Measurements from ENCODE around the gene ATP11A.

The ATP11A gene

DNA sequence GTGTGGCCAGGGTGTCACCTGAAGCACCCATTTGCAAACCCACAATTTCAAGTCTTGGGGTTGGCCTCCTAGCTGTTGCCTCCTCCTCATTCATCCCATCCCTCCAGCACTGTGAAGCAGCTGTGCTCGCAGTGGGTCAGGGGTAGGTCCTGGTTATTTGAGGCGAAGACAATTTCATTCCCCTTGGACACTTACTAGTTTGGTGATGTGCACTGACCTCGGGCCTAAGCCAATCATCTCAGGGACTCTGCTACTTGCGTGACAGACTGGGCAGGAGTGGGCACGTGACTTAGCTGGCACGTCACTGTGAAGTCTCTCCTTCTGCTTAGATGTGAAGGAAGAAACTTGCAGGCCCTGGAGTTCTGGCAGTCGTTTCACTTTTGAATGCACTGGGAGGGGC lies 3.5 kb upstream of the ATP11A start:
- no peak for DNase-seq (ENCODE audit: low read depth)
- H3K4me3 ChIP-seq (replicated peaks; ENCODE audit: low read depth, low read length), result no peak overlapping the region
- TF ChIP-seq, protein P1, sequence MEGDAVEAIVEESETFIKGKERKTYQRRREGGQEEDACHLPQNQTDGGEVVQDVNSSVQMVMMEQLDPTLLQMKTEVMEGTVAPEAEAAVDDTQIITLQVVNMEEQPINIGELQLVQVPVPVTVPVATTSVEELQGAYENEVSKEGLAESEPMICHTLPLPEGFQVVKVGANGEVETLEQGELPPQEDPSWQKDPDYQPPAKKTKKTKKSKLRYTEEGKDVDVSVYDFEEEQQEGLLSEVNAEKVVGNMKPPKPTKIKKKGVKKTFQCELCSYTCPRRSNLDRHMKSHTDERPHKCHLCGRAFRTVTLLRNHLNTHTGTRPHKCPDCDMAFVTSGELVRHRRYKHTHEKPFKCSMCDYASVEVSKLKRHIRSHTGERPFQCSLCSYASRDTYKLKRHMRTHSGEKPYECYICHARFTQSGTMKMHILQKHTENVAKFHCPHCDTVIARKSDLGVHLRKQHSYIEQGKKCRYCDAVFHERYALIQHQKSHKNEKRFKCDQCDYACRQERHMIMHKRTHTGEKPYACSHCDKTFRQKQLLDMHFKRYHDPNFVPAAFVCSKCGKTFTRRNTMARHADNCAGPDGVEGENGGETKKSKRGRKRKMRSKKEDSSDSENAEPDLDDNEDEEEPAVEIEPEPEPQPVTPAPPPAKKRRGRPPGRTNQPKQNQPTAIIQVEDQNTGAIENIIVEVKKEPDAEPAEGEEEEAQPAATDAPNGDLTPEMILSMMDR (IDR thresholded peaks at IDR 0.05; ENCODE audit: low read length, missing control alignments), result no peak

DNA sequence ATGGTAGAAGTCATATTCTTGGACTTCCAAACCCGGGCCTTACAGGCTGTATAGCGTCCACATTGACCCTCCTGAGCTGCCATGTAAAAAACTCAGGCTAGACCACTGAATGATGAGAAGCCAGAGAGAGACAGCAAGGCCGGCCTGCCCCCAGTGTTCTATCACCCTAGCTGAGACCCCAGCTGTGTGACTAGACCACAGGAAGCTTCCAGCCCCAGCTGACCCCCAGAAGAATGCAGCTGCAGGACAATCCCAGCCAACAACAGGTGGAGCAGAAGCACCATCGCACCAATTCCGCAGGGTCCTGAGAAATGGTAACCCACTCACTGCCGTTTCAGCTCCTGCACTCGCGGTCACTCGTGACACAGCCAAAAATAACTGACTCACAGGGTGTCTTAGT lies 2.9 kb upstream of the ATP11A start:
- TF ChIP-seq, protein P1 (IDR thresholded peaks at IDR 0.05; ENCODE audit: low read length, missing control alignments), result no peak
- no peak overlapping the region for H3K4me3 ChIP-seq (replicated peaks; ENCODE audit: low read depth, low read length)
- DNase-seq (ENCODE audit: low read depth), result no peak

DNA sequence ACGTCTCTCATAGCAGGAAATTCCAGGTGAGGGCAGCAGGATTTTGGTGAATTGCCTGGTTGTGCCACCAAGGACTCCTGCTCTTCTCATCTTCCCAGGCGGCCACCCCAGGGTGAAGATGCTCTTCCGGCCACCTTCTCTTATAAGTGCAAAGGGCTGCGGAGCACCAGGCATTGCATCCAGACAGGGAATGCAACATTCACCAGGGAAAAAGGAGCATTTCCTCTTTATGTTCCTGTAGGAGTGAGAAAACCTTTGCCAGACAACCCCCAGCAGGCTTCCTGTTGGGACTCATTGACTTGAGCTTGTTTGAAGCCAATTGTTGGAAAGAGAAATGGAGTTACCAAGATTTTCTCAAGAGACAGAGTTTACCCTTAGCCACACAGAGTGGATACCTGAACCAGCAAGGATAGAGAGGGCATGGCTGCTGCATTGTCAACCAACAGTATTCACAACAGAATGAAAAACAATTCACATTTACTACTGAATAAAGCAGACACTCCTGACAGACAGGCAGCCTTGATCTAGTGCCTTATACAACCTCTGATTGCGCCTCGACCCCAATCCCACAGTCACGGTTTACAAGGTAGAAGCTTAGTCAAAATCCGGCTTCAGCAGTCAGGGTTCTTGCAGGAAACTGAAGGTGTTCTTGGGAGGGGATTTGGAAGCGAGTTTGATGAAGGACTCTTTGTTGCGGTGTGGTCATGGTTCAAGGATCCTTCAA lies 1.8 kb upstream of the ATP11A start:
- TF ChIP-seq, protein P1 (IDR thresholded peaks at IDR 0.05; ENCODE audit: low read length, missing control alignments), result no peak
- no peak overlapping the region for H3K4me3 ChIP-seq (replicated peaks; ENCODE audit: low read depth, low read length)
- DNase-seq (ENCODE audit: low read depth), result no peak

DNA sequence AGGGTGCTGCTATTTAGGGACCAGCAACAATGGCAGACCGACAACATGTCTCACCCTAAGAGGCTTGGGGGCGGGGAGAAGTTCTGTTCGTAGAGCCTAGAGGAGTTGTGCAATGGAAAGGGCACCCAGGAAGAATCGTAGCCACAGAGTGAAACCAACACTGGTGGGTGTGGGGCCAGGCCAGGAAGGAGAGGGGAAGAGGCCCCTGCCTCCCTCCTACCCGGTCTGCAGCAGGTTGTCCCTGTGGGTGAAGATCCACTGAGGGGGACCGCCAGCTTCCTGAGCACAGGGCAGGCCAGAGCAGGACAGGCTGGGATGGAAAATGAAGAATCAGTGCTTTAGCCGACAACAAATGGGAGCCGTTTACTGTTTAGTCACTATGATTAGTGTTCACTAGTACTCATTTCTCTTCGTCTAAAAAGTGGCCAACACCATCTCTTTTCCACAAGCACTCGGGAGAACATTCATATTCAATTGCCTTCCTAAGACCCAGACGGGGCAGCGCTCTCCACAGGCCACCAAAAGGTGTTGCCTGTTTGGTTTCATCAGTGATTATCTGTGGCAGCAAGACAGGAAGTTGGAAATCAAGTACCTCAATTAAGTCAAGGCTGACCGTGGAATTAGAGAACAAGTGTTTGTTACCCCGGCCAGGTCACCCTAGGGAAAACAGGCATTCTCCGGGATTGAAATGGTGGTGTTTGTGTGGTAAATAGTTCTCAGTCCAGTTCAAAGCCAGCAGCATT lies 1.1 kb upstream of the ATP11A start:
- peak; percentile 6 for DNase-seq (ENCODE audit: low read depth)
- TF ChIP-seq, protein P1 (IDR thresholded peaks at IDR 0.05; ENCODE audit: low read length, missing control alignments), result no peak
- H3K4me3 ChIP-seq (replicated peaks; ENCODE audit: low read depth, low read length), result peak overlapping the region; percentile 58

DNA sequence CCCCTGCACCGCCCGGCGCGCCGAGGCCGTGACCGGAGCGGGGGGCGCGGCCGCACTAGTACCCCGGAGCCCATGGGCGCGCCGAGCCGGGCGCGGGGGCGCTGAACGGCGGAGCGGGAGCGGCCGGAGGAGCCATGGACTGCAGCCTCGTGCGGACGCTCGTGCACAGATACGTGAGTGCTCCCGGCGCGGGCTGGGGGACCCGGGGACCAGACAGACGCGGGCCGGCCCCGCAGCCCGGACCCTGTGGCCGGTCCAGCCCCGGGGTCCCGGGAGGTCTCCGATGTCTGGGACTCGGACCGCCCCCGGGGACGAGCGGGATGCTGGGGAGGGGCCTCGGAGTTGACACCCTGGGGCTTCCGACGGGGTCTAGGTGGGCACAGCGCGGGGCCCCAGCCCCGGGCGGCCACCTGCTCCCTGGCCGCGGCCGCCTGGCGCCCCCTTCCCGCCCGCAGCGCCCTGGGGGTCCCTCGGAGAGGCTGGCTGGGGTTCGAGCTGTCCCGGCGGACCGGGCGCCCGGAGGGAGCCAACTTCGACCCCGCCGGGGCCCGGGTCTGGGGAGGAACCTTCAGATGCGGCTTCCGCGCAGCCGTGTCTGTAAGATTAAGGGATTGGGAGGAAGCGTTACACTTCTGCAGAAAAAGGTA lies 568 bp downstream of the ATP11A start:
- DNase-seq (ENCODE audit: low read depth), result peak; percentile 35
- TF ChIP-seq, protein P1 (IDR thresholded peaks at IDR 0.05; ENCODE audit: low read length, missing control alignments), result no peak
- peak overlapping the region; percentile 58 for H3K4me3 ChIP-seq (replicated peaks; ENCODE audit: low read depth, low read length)

DNA sequence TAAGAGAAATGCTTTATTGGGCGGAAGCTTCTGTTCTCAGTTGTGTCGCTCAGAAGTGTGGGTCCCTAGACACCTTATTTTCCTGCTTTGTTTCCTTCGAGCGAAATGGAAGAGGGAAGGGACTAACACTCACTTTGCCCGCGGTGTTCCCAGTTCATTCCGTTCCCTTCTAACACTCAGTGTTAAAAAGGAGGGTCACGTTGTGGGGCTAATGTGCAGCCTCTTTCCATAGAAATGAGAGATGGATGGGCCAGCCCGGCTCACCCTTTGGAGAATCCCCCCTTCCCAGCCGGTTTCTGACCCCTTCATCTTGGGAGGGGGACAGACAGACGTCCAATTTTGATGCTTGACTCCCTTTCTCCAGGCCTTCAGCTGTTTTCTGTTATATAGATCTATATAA lies 2.3 kb downstream of the ATP11A start:
- TF ChIP-seq, protein P1 (IDR thresholded peaks at IDR 0.05; ENCODE audit: low read length, missing control alignments), result no peak
- no peak overlapping the region for H3K4me3 ChIP-seq (replicated peaks; ENCODE audit: low read depth, low read length)
- DNase-seq (ENCODE audit: low read depth), result no peak

All from fibroblast of pulmonary artery (primary cell).